Cardiac muscle cell (in vitro differentiated cells and primary cell): Measurements from ENCODE around the gene PHF12. TPM values are rescaled to one million over a fixed set of nuclear protein-coding genes. Genes with fewer than 3 reads are reported as not detected.
"Not testable (repeated sequence)": the region's sequence is repeated elsewhere in the genome, so short reads cannot be mapped to it uniquely, and the experiment has no call there.

Source experiments
- DNase-seq, 2 donors: peaks; one replicate each; pipeline versions ENCODE4 v3.0.0 to v3.0.0-alpha.2; 2010 to 2017; ENCODE audit warnings: low read depth in 1 of 2, low spot score in 1 of 2
- H3K27ac ChIP-seq: fragments of 200-600 bp; sonication (generic); 2 replicates; pipeline ENCODE4 v1.5.1; 2016
- H3K27me3 ChIP-seq: fragments of 200-600 bp; sonication (generic); 2 replicates; pipeline ENCODE4 v1.6.0; 2016; ENCODE audit warnings: control low read depth
- H3K36me3 ChIP-seq: fragments of 200-600 bp; sonication (generic); 2 replicates; pipeline ENCODE4 v1.5.1; 2016; ENCODE audit warnings: control low read depth
- H3K4me1 ChIP-seq: fragments of 200-600 bp; sonication (generic); 2 replicates; pipeline ENCODE4 v1.8.1; 2017; ENCODE audit warnings: low read depth, mild to moderate bottlenecking, mixed run types
- H3K4me3 ChIP-seq: fragments of 200-600 bp; sonication (generic); 2 replicates; pipeline ENCODE4 v1.5.1; 2016; ENCODE audit warnings: mild to moderate bottlenecking
- H3K9me3 ChIP-seq: fragments of 200-600 bp; sonication (generic); 2 replicates; pipeline ENCODE4 v1.5.1; 2017; ENCODE audit warnings: low read depth, mild to moderate bottlenecking, control low read depth
- CTCF ChIP-seq: IDR thresholded peaks from 2 replicates; pipeline ENCODE4 v1.5.1; 2012; ENCODE audit warnings: low read depth, mild to moderate bottlenecking, low read length
- polyA plus RNA-seq: library from polyadenylated mRNA; unstranded; fragments of >200 nt; fragmentation: Nextera tagmentation; extraction: Ambion mirVana; gene quantifications from 2 replicates; pipeline ENCODE4 v1.2.1, GENCODE V29; 2016
- total RNA-seq: library from RNA; depleted of rRNA; stranded (reverse); fragments of >200 nt; gene quantifications from 2 replicates; pipeline ENCODE4 v1.2.3, GENCODE V29; 2016

The PHF12 gene
- total and polyA plus RNA-seq, 2 experiments from 2014 or later = 17.9 to 45.6 TPM

- TF ChIP-seq CTCF = no peak
- DNase-seq = peak in 1 of 2 donors; percentile 76
- H3K4me1 ChIP-seq = peaks cover 21% of the 10 kb centered on the region
- no peak overlapping the region for H3K4me3 ChIP-seq
- H3K27me3 ChIP-seq = no peaks in the 10 kb centered on the region
- peaks cover 6% of the 10 kb centered on the region for H3K36me3 ChIP-seq
- H3K9me3 ChIP-seq = no peaks in the 10 kb centered on the region
- H3K27ac ChIP-seq = peak overlapping the region; percentile 41
These were observed 14.1 kb downstream of the PHF12 start for GRCh38 chr17:28937044-28937729.

GRCh38 chr17:28935744-28936460 lies 15.4 kb downstream of the PHF12 start:
- Histone ChIP-seq H3K36me3 (no peaks in the 10 kb centered on the region), H3K27ac (peak overlapping the region; percentile 41), H3K27me3 (no peaks in the 10 kb centered on the region), H3K9me3 (no peaks in the 10 kb centered on the region), H3K4me1 (peaks cover 21% of the 10 kb centered on the region), H3K4me3 (no peak overlapping the region)
- no peak for DNase-seq
- TF ChIP-seq CTCF = no peak

- not testable (repeated sequence) for H3K27ac ChIP-seq, H3K36me3 ChIP-seq, H3K9me3 ChIP-seq, H3K27me3 ChIP-seq, DNase-seq, H3K4me3 ChIP-seq
- peaks cover 21% of the 10 kb centered on the region for H3K4me1 ChIP-seq
These were observed 16.8 kb downstream of the PHF12 start for GRCh38 chr17:28934508-28934907.

- no peak for DNase-seq
- H3K4me3 ChIP-seq = no peak overlapping the region
- H3K27ac ChIP-seq = peak overlapping the region; percentile 35
- H3K27me3 ChIP-seq = no peaks in the 10 kb centered on the region
- H3K4me1 ChIP-seq = no peaks in the 10 kb centered on the region
- no peaks in the 10 kb centered on the region for H3K36me3 ChIP-seq
- no peak for TF ChIP-seq CTCF
- H3K9me3 ChIP-seq = no peaks in the 10 kb centered on the region
These were observed 21.5 kb downstream of the PHF12 start for GRCh38 chr17:28929787-28930186.

- TF ChIP-seq CTCF = no peak
- no peak for DNase-seq
- no peak overlapping the region for H3K4me3 ChIP-seq
- no peaks in the 10 kb centered on the region for H3K9me3 ChIP-seq
- no peaks in the 10 kb centered on the region for H3K4me1 ChIP-seq
- H3K36me3 ChIP-seq = peaks cover 7% of the 10 kb centered on the region
- H3K27me3 ChIP-seq = no peaks in the 10 kb centered on the region
- no peak overlapping the region for H3K27ac ChIP-seq
These were observed 23.3 kb downstream of the PHF12 start for GRCh38 chr17:28928061-28928460.

- Histone ChIP-seq H3K4me3 (no peak overlapping the region), H3K9me3 (no peaks in the 10 kb centered on the region), H3K36me3 (peaks cover 20% of the 10 kb centered on the region), H3K27ac (peak overlapping the region; percentile 9), H3K27me3 (no peaks in the 10 kb centered on the region), H3K4me1 (no peaks in the 10 kb centered on the region)
- DNase-seq = no peak
- no peak for TF ChIP-seq CTCF
These were observed 24.5 kb downstream of the PHF12 start for GRCh38 chr17:28926786-28927185.
